HG03097 (cell line): ENCODE data around the gene JAKMIP3.
"Not testable (repeated sequence)": the region's sequence is repeated elsewhere in the genome, so short reads cannot be mapped to it uniquely, and the experiment has no call there.

Source experiments
- ATAC-seq: cut with Tn5 transposase; IDR thresholded peaks from one replicate; pipeline ENCODE4 v1.9.1; 2021; ENCODE audit not compliant: unreplicated experiment, low FRiP score

JAKMIP3 gene

DNA sequence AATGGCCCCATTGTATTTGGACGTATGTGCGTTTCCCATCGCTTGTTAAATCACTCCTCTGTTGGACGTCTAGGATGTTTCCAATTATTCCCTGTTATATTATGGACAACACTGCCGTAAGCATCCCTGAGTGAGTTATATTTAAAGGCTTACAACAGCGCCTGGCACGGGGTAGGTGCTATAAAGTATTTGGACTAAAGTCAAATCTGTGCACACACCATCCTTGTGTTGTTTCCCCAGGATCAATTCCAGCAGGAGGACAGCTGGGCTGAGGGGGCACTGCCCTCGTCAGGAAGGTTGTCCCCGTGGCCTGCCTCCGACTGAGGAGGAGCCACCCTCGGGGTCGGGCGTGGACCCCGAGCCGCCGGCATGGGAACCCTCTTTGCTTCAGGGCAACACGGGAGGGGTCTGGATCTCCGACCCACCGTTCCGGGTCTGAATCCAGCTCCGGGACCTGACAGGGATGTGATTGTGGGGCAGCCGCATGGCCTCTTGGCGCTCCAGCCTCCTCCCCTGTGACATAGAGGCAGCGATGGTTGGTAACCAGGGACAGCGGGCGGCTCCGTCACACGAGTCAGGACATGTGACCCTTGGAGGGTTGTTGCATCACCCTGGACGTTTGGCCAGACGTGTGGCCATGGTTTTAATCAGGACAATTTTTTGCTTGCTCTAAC lies 1.5 kb upstream of the JAKMIP3 start:
- ATAC-seq, result no peak

DNA sequence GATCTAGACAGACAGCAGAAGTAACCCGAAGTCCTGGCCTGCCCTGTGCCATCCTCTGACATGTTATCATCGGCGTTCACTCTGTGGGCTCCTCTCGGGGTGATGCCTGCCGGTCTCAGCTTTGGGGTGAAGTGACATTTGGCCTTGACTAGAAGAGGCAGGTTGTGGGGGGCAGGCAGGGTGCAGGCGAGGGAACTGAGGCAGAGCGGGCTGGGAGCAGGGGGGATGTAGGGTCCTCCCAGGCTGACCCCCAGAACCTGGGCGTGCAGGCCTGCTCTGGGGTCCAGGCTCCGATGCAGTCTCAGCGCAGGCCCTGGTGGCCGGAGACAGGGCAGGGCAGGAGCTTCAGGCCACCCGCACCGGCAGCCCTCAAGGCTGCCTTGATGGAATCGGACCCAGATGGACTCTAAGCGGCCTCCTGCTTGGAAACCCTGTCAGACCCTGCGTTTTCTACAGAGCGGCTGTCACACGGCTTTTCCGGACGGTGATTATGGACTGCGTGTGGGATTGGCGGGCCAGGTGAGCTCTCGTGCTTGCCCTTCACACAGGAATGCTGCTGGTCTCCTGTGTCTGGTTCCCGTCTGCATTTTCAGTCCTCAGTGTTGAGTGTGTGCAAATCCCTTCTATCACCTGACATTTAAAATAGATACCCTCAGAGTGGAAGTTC lies 842 bp upstream of the JAKMIP3 start:
- no peak for ATAC-seq

DNA sequence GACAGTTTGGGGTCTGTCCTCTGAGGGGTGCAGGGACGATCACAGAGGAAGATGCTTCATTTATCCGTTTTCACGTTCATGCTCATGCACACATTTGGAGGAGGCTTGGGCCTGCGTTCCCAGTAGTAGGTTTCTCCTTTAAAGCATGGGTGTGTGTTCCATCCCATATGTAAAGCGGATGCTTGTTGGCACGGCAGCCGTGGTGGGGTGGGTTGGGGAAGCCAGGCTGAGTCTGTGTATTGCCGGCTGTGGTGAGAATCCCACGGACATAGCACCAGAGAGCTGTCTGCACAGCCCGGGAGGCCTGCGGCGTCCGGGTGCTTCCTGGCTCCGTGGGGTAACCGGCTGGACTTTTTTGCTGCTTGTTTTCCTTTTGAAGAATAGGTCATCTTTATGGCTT lies 440 bp downstream of the JAKMIP3 start:
- no peak for ATAC-seq

DNA sequence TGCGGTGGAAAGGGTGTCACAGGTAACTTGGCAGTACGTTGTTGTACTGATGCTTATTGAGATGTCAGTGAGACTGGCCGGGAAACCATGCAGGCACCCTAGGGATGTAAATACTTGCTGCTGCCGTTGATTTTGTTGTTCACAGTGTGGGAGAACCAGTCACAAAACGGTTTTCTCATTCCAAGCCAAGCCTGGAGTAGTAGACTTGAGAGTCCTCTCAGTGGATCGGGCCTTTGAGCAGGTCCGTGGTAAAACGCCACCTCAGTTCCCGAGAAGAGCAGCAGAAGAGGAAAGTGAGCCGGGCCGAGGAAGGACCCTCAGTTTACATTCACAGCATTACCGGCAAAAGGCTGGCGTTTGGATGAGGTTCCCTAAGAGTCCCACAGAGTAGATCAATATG lies 1.1 kb downstream of the JAKMIP3 start:
- no peak for ATAC-seq

DNA sequence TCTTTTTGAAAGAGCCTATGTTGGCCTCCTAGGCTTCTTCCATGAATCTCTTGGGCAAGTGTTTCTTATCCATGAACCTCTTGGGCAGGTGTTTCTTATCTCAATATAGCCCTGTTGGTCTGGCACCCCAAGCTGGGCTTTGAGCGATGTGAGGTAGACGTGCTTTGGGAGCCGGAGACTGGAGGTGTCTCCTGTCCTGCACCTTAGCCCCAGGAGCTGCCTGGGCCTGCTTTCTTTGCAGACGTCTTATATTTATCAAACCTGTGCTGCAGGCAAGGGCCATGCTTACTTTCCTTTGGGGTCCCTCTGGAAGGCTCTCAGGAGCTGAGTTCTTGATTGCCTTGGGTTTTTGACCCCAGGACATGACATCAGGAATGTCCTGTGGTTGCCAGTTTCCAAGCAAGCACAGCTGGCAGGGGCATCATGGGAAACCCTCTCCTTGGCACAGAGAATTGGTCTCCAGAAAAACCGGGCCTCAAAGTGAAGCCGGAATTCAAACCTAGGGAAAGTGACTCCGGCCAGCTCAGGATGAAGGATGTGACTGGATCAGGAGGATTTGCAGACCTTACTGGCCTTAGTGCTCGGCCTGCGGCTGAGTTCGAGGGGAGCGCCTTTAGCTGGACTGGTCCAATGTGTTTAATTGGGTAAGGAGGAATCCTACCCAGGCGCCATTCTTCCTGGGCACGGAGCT lies 2.8 kb downstream of the JAKMIP3 start:
- ATAC-seq, result no peak

DNA sequence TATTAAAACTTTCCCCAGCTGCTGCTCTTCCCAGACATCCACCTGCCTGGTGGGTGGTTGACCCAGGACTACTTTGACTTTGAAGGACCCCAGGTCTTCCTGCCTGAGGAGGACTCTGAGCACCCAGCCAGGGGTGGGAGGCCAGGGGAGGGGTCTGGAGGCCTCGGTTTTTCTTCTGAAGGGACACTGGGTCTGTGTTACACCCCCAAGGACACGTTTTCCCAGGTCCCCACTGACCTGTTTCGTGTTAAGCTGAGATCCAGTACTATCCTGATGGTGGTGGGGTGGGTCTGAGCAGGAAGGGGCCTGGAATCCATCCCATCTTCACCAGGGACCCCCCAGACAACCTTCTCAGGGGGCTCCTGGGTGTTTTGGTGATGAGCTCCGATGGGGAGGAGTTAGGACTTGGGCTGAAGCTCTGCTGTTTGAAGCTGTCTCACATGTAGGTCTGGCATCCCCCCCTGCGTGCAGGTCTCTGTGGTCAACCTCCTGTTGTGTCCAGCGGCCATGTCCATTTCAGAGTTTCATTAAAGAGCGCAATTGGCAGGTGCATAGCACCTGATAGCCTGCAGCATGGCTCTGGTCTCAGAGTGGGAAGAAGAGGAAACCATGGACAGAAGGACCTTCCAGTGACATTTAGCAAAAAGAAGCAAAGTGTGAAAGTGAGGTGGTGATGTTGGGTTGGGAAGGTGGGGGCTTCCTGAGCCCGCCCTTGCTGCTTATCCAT lies 3.5 kb downstream of the JAKMIP3 start:
- ATAC-seq, result no peak

DNA sequence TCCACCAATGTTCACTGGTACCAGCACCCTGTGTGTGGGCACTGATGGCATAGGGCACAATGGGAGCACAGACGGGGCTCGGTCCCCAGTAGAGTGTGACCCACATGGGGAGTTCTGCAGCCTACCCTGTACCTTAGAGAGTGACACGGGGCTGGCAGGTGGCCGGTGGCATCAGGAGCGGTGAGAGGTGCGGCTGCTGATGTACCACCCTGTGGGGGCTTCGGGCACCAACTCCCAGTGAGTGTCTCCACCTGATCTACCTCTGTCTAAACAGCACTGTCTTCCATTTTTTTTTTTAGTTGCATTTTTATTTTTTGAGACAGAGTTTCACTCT lies 4.1 kb downstream of the JAKMIP3 start:
- ATAC-seq, result no peak

DNA sequence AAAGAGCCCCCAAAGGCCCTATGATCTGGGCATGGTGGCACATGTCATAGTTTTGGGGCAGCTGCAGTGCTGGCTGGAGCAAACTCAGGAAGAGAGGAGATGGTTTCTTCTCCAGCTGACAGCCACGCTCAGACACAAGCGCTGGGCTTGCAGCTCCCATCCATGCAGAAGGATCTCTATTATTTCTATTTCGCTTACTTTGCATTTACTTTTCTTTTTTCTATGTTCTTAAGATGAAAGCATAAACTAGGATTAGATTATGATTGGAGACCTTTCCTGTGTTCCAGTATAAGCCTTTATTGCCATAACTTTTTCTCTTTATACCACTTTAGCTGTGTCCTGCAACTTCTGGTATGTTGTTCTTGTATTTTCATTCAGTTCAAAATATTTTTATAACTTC lies 5.0 kb downstream of the JAKMIP3 start:
- no peak for ATAC-seq

DNA sequence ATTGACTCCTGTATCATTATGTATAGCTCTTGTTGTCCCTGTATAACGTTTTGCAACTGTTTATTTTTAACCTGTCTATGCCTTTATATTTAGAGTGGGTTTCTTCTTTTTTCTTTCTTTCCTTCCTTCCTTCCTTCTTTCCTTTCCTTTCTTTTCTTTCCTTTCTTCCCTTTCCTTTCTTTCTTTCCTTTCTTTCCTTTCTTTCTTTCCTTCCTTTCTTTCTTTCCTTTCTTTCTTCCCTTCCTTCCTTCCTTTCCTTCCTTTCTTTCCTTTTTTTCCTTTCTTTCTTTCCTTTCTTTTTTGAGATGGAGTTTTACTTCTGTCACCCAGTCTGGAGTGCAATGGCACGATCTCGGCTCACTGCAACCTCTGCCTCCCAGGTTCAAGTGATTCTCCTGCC lies 5.9 kb downstream of the JAKMIP3 start:
- no peak for ATAC-seq

DNA sequence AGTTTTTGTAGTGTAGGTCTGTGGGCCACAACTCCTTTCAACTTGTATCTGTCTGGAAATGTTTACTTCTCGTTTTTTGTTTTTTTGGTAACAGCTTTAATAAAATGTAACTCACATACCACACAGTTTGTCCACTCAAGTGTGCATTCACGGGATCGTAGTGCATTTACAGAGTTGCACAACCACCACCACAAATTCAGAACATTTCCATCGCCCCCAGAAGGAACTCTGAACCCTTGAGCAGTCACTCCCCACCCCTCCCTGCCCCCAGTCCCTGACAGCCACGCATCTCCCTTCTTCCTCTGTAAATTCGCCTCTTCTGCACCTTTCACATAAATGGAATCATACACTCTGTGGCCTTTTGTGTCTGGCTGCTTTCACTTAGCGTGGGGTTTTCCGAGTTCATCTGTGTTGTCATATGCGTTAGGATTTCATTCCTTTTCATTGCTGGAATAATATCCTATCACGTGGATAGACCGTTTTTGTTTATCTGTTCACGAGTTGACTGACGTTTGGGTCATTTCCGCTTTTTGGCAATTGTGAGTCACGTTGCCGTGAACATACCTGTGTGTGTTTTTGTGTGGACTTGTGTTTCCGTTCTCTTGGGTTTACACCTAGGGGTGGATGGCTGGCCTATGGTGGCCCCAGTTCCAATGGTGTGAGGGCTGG lies 10.3 kb downstream of the JAKMIP3 start:
- no peak for ATAC-seq

DNA sequence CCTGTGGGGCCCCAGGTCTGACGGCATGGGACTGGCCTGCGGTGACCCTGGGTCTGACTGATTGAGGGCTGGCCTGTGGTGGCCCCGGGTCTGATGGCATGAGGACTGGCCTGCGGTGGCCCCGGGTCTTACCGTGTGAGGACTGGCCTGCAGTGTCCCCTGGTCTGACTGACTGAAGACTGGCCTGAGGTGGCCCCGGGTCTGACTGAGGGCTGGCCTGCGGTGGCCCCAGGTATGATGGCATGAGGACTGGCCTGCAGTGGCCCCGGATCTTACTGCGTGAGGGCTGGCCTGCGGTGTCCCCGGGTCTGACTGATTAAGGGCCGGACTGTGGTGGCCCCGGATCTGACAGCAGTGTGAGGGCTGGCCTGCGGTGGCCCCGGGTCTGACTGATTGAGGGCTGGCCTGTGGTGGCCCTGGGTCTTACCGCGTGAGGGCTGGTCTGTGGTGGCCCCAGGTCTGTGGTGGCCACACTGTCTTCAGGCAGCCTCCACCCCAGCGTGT lies 10.9 kb downstream of the JAKMIP3 start:
- ATAC-seq, result no peak

DNA sequence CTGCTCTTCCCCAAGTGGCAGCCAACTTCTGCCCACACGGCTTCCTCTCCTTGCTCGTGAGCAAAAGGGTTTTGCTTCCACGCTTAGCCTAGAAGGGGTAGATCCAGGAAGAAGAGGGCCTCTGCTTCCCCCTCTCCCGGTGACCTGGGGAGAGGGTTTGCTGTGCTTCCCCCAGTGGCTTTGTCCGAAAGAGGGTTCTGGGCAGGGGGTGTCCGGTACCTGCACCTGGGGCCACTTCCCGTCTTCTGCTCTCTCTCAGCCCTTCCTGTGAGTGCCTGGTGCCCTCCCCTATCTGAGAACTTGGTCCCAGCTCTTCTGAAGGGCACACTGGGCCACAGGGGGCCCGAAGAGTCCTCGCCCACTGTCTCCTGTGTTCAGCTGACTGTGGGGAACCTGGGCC lies 11.3 kb downstream of the JAKMIP3 start:
- ATAC-seq, result no peak

DNA sequence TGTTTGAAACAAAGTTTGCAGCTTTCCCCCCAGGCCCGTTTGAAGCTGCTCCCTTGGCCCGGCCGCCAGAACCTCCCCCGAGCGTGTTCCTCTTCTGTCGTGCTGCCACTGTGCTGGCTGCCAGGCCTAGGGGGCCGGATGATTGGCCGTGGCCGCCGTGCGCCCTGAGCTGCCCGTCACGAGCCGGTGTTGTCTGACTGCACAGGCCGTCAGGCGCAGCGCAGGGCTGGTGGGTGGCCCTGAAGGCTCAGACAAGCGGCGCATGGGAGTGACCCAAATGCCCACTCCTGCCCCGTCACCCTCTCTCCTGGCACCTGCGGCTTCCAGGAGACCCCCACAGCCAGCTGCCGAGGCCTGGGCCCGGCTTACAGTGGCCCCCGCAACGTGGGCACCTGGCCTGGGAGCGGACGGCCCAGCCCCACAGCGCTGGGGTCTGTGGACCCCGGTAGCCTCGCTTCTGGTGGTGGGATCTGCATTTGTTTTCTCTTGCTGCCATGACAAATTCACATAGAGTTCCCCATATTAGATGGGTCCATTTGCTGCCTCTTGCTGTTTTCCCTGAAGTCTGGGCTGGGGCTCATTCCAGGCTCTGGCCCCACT lies 13.1 kb downstream of the JAKMIP3 start:
- ATAC-seq, result no peak

DNA sequence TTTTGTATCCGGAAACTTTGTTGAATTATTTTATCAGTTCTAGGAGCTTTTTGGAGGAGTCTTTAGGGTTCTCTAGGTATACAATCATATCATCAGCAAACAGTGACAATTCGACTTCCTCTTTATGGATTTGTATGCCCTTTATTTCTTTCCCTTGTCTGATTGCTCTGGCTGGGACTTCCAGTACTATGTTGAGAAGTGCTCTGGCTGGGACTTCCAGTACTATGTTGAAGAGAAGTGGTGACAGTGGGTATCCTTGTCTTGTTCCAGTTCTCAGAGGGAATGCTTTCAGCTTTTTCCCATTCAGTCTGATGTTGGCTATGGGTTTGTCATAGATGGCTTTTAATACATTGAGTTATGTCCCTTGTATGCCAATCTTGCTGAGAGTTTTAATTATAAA lies 18.6 kb downstream of the JAKMIP3 start:
- ATAC-seq, result not testable (repeated sequence)

DNA sequence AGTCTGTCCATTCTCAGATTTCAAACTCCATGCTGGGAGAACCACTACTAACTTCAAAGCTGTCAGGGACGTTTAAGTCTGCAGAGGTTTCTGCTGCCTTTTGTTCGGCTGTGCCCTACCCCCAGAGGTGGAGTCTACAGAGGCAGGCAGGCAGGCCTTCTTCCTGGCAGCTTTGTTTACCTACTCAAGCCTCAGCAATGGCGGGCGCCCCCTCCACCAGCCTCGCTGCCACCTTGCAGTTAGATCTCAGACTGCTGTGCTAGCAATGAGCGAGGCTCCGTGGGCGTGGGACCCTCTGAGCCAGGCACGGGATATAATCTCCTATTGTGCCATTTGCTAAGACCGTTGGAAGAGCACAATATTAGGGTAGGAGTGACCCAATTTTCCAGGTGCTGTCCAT lies 27.5 kb downstream of the JAKMIP3 start:
- not testable (repeated sequence) for ATAC-seq

DNA sequence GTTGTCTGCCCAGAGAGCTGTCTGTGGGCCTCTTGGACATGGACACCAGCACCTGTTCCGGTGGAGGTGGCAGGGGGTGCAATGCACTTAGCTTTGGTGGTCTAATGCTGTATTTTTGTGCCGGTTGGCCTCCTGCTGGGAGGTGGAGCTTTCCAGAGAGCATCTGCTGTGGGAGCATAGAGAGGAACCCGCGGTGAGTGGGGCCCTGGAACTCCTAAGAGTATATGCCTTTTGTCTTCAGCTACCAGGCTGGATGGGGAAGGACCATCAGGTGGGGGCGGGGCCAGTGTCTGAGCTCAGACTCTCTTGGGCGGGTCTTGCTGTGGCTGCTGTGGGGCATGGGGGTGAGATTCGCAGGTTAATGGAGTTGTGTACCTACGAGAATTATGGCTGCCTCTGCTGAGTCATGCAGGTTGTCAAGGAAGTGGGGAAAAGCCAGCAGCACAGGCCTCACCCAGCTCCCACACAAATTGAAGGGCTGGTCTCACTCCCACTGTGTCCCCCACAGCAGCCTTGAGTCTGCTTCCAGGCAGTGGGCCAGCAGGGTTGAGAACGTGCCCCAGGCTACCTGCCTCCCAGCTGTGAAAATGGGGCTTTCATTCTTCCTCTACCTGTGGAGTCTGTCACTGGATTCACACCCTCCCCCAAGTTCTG lies 29.0 kb downstream of the JAKMIP3 start:
- ATAC-seq, result no peak

DNA sequence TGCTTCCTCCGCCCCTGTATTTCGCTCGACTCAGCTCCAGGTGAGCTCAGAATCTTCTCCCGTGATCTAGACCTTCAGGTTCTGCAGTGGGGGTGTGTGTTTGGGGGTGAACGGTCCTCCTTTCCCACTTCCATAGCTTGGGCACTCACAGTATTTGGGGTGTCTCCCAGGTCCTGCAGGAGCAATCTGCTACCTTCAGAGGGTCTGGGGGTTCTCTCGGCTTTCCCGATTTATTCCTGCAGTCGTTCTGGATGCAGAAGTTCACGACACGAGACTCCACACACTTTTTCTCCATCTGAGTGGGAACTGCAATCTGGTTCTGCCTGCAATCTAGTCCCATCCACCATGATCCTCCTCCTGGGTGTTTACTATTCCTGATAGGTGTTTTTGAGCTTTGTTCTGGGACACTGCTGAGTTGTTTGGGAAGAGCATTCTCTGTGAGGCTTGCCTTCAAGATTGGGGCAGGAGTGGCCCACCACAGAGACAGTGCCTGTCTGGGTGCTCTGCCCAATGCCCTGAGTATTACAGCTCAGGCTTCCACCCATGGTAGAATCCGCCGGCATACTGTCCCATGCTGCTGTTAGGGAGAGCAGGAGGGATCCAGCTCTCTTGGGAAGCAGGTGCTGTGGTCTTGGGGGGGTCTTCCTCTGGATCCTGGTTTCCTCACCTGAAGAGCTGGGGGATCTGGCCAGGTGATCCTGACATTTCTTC lies 29.8 kb downstream of the JAKMIP3 start:
- no peak for ATAC-seq

DNA sequence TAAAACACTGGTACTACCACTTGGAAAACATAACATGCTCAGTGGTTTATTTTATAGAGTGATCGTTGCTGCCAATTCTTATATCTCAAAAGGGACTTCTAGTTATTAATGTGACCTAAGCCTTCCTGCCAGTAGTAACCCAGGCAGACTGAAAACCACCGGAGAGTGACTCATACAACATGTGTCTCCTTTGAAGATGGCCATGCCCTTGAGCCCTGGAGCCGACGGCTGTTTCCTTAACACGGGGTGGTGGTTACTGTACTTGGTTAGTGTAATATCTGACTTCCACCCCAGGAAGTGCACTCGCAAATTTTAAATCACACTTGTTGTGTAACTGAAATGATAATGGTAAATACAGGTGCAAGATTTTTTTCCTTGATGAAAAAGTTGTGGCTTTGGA lies 30.5 kb downstream of the JAKMIP3 start:
- ATAC-seq, result no peak

DNA sequence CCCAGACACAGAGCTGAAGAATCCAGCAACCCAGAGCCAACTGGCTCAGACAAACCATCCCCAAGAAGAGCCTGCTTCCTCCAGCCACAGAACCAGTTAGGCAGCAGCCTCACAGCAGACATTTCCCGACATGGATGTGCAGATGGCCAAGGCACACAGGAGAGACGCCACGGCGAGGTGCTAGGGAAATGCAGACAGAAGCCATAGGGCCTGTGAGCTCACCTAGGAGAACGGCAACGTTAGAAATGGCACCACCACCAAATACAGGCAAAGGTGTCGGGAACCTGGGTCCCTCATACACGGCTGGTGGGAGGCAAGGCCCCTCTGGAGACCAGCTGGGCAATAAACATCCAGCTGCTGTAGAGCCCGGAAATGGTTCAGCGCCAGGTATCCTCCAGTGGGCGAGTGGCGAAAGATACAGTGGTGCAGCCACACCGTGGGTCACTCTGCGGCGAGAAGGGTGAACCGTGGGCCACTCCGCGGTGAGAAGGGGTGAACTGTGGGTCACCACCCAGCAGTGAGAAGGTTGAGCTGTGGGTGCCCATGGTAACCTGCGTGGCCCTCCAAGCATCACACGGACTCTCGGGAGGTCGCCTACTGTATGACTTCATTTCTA lies 31.2 kb downstream of the JAKMIP3 start:
- no peak for ATAC-seq
